Measurements from ENCODE around the gene TBCC.
A peak's percentile ranks its signal among the peaks of the same experiment; 100 is the strongest.
"Not testable (repeated sequence)": the region's sequence is repeated elsewhere in the genome, so short reads cannot be mapped to it uniquely, and the experiment has no call there.

TBCC gene

DNA sequence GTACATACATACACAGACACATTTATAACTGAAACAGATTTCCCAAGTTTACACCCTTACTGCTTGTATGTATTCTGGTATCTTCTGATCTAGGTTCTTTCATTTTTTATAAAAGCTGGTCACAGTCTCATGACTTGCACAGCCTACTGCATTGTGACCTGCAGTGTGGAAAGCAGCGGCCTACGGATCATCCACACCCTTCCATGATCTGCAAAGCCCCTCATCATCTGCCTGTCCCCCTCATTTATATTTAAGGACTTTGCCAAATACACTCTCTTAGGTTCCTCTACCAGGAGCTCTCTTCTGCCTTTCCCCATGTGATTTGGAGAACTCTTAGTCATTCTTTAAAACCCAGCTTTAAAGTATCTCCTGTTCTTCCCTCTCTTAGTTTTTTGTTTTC, 23.9 kb upstream of the TBCC start:
- DNase-seq: no peak

GRCh38 chr6:42769051-42769450, 23.1 kb upstream of the TBCC start:
- DNase-seq: no peak

DNA sequence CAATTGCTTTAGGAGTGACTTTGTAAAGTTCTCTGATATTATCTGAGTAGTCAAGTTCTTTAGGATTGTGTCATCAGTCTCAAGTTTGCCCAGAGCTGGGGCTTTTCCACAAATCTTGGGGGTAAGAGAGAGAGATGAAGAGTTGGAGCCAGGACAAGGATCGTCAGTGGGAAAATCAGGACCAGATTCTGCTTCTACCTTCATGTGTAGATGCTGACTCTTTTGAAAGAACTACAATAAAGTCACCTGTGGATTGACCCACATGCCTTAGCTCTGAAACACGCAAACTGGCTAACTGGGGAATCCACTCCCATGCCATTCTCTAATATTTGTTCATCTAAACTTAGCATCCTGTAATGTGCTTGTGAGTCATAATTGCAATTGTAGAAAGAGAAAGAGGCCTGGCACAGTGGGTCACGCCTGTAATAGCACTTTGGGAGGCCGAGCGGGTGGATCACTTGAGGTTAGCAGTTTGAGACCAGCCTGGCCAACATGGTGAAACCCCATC, 20.3 kb upstream of the TBCC start:
- DNase-seq: no peak

GRCh38 chr6:42764911-42765648, 19.2 kb upstream of the TBCC start:
- no peak for DNase-seq

GRCh38 chr6:42762950-42763349, 17.0 kb upstream of the TBCC start:
- DNase-seq: no peak

- no peak for DNase-seq
These were observed 16.5 kb upstream of the TBCC start for GRCh38 chr6:42762426-42762859.

DNA sequence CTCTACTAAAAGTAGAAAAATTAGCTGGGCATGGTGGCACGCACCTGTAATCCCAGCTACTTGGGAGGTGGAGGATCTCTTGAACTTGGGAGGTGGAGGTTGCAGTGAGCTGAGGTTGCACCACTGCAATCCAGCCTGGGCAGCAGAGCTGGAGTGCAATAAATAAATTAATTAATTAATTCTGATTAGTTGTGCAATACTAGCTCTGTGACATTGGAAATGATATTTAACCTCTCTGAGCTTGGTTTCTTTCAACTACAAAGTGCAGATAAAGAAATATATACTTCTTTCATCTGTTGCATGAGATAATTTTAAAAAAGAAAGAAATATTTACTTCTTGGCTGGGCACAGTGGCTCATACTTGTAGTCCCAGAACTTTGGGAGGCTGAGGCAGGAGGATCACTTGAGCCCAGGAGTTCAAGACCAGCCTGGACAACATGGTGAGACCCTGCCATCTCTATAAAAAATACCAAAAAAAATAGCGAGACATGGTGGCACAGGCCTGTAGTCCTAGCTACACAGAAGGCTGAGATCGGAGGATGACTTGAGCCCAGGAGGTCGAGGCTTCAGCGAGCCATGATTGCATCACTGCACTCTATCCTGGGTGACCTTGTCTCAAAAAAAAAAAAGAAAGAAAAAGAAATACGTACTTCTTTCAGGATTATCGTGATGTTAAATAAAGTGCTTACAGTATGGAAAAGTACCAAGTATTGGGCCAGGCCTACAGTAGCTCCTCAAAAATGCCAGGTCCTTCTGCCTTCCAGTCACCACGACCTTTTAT, 15.6 kb upstream of the TBCC start:
- DNase-seq: no peak

DNA sequence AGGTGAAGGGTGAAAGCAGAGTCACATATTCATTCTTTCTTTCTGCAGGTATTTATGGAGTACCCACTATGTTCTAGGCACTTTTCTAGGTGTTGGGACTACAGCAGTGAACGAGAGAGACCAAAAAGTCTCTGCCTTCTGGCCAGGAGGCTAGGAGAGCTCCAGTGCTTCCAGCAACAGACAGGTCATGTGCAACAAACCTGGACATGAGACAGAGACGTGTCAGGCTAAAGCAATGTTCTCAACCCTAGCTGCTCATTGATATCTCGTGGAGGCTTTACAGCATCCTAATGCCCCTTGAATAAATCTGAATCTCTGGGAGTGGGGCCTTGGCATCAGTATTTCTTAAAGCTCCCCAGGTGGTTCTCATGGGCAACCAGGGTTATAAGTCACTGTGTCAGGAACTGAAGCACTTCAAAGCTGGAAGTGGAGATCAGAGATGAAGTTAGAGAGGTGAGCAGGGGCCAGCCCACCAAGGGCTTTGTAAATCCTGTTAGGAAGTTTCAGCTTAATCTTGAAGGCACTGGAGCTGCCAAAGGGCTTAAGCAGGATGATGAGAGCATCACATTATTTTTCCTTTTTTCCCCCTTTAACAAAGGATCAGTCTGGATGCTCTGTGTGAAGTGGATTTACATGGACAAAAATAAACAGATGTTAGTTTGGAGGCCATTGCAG, 13.0 kb upstream of the TBCC start:
- no peak for DNase-seq

DNA sequence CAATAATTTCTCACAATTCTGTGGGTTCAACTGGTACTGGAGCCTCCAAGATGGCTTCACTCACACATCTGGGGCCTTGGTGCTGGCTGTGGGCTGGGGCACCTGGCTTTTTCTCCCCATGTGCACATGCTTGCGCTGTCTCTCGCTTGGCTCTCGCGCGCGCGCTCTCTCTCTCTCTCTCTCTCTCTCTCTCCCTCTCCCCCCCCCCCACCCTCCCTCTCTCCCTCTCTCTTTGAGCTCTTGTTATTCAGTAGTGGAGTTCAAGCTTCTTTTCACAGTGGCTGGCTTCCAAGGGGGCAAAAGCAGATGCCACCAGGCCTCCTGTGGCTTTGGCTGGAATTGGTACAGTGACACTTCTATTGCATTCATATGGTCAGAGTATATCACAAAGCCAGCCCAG, 10.8 kb upstream of the TBCC start:
- peak; percentile 11 for DNase-seq

- no peak for DNase-seq
These were observed 8.9 kb upstream of the TBCC start for GRCh38 chr6:42754759-42755158.

DNA sequence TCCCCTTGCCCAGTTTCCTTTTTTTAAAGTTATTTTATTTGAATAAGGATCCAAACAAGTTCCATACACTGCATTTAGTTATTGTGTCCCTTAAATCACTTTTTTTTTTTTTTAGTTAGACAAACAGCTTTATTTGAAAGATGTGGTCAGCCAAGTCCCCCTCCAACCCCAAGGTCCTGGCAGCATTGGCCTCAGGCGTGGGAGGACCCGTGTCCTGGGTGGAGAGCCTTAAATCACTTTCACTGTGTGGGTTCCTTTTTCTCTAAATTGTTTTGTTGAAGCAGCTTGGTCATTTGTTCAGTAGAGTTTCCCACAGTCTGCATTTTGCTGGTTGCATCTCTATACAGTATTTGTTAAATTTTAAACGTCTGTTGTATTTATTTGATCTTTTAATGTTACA, 5.2 kb upstream of the TBCC start:
- DNase-seq: no peak

- no peak for DNase-seq
These were observed 2.4 kb upstream of the TBCC start for GRCh38 chr6:42748203-42748898.

DNA sequence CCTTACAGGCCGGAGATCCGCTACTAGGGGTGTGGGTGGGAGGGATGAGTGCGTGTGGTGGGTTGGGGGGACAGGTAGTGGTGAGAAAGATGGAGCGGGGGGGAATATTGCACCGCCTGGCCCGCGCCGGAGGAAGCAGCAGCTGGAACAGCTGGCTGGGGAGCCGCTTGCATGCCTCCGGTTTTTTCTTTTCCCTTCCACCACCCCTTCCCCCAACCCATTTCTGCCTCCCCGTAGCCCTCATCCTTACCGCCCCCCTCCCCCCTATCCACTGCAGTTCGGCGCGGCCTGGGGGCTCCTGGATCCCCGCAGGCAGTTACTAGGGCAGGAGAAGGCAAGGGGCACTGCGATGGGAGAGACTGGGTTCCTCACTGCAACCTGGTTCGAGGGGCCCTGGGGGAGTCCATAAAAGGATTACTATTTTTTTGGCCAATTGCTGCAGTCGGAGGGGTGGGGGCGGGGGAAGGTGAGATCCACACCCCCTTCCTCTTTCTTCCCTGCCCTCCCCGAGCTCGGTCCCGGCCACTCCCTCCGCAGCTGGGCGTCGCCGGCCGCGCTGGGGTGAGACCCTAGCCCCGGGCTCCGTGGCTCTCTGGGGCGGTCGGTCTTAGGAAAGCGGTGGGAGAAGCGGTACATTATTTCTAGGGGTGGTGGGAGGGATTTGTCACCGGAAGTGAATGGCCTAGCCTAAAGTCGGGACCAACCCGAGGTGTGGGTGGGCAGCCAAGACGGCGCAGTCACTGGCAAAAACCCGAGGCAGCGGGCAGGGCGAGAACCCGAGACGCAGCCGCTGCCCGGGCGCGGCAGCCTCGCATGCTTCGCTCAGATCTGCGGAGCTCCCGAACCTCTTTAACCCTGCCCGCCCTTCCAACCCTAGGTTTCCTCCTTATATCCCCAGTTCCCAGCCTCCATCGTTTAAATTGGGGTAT, 824 bp upstream of the TBCC start:
- DNase-seq: peak; percentile 64

GRCh38 chr6:42745083-42745639, 742 bp downstream of the TBCC start:
- no peak for DNase-seq

DNA sequence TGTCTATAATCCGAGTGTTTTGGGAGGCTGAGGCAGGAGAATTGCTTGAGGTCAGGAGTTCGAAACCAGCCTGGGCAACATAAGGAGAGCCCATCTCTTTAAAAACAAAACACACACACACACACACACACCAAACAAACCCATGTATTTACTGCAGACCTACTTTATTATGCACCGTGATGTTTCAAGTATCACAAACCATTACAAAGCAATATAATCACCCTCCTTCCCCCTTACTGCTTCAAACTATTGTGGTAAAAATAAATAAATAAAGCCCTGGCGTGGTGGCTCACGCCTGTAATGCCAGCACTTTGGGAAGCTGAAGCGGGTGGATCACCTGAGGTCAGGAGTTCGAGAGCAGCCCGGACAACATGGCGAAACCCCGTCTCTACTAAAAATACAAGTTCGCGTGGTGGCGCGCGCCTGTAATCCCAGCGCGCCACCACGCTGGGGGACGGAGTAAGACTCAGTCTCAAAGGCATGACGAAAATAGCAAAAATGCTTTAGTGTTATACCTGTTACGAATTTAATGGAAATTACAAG, 1.5 kb downstream of the TBCC start:
- DNase-seq: no peak

DNA sequence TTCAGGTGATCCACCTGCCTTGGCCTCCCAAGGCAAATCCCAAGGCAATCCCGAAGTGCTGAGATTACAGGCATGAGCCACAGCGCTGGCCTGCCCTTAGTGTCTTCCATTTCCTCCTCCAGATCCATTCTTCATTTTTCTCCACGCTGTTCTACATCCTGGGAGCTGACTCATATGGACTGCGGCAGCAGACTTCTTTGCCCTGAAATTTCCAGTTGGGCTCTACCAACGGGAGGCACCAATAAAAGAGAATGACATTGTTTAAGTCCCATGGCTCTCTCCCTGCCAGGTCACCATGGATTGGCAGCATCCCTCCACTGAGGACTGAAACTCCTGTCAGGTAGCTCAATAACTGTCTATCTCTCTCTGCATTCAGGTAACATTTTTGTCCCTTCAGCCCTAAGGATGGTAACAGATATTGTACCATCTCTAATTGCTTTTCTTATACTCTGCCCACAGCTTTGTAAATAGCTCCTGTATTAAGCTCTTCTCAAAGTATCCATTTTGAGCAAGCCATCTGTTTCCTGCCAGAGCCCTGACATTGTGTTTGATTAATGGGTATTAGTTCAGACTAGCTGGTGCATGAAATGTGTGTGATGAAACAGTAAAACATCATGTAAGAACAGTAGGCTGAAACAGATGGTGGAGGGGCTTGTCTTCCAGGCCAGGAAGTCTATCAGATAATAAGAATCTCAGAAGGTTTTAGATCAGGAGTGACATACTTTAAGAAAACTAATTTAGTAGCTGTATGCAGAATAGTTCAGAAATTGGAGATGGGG, 3.6 kb downstream of the TBCC start:
- no peak for DNase-seq

DNA sequence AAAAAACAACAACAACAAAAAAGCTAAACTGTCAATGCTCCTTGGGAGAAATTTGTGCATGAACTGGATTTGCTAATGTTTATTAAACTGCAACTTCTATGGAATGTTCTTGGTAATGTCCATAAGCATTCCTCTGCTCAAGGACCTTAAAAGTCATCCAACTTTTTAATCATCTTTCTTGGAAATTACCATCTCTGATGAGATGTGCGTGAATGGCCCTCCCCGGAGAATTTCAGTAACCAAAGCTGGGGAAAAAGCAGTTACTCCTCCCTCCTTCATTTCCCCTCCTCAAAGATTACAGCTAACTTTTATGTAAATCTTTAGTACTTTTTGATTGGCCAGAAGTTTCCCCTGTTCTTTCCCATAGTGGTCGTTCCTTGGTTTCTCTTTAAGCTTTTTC, 5.2 kb downstream of the TBCC start:
- DNase-seq: no peak

DNA sequence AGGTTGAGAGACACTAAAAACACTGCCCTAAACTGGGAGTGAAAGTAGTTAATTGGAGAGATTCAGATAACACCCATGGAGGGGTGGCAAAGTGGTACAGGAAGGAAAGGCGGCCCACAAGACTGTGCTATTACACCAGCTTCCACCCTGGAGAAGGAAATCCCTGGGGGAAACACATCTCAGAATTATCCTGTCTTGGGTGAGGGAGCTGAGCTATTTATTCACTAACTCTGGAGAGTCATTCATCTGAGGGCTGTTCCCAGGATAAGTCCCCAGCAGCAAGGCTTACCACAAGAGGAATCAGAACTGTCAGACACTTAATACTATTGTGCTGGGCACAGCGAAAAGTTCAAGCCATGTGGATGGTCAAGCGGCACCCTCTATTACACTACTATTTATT, 9.9 kb downstream of the TBCC start:
- no peak for DNase-seq

GRCh38 chr6:42733867-42734481, 11.9 kb downstream of the TBCC start:
- not testable (repeated sequence) for DNase-seq

DNA sequence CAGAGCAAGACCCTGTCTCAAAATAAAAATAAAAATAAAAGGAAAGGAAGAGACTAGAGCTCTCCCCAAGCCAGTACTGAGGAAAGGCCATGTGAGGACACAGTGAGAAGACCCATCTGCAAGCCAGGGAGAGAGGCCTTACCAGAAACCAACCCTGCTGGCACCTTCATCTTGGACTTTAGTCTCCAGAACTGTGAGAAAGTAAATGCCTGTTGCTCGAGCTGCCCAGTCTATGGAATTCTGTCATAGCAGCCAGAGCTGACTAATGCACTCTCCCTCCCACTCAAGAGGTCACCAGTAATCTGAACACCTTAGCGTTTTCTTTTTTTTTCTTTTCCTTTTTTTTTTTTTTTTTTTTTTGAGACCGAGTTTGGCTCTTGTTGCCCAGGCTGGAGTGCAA, 16.2 kb downstream of the TBCC start:
- no peak for DNase-seq
